GM19240 (cell line): ENCODE measurements around the gene GATA5.

Experiments used
- DNase-seq: peaks from one replicate; pipeline ENCODE4 v3.0.0; 2011; ENCODE audit warnings: low spot score; ENCODE audit not compliant: insufficient read length

The GATA5 gene

GRCh38 chr20:62454904-62455636 lies 20.7 kb downstream of the GATA5 start:
- DNase-seq = no peak

DNA sequence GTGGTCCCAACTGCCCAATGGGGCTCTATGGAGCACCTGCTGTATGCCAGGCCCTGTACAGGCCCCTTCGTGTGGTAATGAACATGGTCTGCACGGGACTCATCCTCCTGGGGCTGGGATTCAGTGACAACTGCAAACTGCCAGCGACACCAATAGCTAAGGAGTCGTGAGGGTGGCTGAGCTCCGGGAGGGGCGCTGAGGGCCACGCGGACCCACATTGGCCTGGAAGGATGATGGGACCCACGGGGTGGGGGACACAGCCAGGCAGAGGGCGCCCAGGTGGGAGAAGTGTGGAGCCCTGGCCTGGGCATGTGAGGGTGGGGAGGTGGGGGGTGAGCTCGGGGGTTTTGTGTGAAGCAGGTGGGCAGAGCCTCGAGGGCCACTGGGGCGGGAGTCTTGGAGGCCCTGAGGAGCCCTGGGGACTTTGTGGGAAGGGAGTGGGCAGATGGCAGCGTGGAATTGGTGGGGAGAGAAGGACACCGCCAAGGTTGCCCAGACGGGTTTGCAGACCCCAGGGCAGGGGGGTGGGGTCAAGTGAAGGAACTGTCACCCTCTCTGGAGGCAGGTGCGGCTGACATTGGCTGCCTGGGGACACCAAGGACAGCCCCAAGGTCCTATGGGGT lies 22.5 kb downstream of the GATA5 start:
- DNase-seq = no peak

DNA sequence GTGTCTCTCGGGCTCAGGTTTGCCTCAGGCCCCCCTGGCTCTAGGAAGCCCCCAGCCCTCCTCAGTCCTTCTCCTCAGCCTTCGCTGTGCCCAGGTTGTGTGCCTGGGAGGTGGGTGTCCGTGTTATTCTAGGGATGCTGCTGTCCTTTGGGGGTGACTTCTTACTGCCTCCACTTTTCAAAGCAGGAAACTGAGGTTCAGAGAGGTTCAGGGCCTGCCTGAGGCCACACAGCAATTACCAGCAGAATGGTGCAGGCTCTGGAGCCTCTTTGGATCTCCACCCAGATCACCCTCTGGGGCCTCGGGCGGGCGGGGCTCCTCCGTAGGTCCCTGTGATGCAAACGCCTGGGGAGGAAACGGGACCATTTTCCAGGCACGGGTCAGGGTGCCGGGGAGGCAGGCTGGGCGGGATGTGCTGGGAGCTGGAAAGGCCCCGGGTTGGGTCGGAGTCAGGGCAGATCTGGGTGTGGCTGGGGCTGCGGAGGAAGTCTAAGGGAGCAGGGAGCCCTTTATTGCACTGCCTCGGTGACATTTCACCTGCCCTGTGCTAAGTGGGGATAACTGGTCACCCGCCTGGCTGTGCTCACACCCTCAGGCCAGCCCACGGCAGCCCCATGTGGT lies 23.2 kb downstream of the GATA5 start:
- no peak for DNase-seq

- no peak for DNase-seq
Measured at GRCh38 chr20:62451970-62452369, 23.8 kb downstream of the GATA5 start.

- no peak for DNase-seq
Measured at GRCh38 chr20:62451156-62451767, 24.5 kb downstream of the GATA5 start.

GRCh38 chr20:62449951-62450691 lies 25.7 kb downstream of the GATA5 start:
- DNase-seq = no peak

DNA sequence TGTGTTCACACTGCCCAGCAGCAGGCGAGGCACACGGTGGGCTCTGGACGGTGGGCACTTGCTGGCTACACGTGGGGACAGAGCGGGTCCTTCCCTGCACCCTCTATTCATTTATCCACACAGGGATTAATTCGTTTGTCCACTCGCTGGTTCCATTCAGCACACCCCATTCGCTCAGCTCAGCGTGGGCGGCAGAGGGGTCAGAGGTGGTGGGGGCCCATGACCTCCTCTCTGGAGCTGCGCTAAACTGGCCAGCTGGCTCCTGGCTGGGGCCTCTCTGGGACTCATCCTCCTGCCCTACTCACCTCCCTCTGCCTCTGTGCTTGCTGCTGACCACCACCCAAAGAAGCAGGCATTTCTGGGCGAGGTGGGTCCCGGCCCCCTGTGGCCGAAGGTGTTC lies 27.0 kb downstream of the GATA5 start:
- DNase-seq = no peak

- DNase-seq = no peak
Measured at GRCh38 chr20:62448038-62448437, 27.8 kb downstream of the GATA5 start.

GRCh38 chr20:62446888-62447869 lies 28.6 kb downstream of the GATA5 start:
- DNase-seq = no peak

DNA sequence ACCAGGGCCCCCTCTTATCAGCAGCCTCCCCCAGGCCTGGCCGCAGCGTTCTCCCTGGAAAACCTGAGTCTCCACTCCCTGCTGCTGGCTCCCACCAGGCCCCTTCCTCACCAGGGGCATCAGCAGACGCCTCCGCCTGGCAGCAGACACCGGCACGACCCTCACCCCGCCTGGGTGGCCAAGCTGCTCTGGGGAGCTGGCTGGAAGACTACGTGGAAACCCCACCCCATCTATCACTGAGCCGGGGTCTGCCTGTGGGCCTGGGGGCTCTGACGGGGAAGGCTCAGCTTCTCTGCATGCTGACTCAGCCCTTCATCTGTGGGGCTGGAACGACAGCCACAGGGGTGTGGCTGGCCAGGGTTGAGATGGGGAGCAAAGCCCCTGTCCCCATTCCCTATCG lies 29.3 kb downstream of the GATA5 start:
- DNase-seq = no peak

DNA sequence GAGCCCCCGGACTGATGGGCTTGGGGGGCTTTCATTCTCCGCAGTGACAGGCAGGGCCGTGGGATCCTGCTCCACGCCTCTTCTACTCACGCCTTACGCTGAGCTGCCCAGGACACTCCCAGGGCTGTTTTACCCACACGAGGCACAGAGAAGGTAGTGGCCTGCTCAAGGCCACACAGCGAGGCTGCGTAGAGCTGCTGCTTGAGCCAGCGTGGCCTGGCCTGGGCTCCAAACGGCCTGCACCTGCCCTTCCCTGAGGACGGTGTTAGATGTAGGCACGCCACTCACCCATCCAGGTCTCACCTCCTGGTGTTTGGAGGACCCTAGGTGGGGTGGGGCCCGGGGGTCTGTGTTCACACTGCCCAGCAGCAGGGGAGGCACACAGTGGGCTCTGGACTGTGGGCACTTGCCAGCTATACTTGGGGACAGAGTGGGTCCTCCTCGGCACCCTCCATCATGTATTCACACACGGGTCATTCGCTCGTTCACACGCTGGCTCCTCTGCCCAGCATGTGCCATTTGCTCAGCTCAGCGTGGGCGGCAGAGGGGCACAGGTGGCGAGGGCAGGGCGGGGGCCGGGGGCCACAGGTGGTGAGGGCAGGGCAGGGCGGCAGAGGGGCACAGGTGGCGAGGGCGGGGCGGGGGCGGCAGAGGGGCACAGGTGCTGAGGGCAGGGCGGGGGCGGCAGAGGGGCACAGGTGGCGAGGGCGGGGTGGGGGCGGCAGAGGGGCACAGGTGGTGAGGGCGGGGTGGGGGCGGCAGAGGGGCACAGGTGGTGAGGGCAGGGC lies 30.0 kb downstream of the GATA5 start:
- no peak for DNase-seq

- no peak for DNase-seq
Measured at GRCh38 chr20:62444286-62444685, 31.5 kb downstream of the GATA5 start.

- DNase-seq = no peak
Measured at GRCh38 chr20:62441987-62442539, 33.7 kb downstream of the GATA5 start.

- DNase-seq = no peak
Measured at GRCh38 chr20:62439218-62439617, 36.6 kb downstream of the GATA5 start.

DNA sequence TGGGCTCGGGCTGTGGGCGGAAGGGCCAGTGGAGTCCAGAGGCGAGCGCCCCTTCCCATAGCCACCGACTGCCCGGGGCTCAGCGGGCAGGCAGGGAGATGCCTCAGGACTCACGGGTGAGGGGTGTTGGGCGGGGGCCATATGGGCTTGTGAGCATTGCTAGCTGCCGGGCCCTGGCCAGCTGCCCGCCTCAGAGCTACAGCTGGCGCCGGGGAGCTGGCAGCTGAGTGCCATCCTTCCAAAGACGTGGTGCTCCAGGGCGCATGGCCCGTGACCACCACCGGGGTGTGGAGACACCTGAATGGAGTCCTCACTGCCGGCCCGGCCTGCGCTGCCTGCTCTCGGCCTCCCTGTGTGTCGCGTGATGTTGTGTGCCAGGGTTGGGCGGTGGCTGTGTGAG lies 37.9 kb downstream of the GATA5 start:
- DNase-seq = no peak

DNA sequence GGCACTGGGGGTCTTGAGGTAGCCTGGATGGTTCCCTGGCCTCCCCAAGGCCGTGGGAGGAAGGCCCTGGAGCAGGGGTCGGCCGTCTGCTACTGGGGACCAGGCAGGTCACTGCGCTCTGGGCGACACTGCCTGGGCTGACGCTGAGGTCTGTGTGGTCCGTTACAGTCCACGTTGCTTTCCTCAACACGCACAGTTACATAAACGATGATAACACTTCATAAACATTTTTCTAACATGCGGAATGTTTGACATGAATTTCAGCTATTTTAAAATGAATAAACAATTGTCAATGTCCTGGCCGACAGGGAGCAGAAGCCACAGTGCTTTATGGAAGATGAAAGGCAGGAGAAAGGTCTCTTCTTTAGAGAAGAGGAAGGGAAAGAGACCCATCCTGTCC lies 38.3 kb downstream of the GATA5 start:
- DNase-seq = no peak

DNA sequence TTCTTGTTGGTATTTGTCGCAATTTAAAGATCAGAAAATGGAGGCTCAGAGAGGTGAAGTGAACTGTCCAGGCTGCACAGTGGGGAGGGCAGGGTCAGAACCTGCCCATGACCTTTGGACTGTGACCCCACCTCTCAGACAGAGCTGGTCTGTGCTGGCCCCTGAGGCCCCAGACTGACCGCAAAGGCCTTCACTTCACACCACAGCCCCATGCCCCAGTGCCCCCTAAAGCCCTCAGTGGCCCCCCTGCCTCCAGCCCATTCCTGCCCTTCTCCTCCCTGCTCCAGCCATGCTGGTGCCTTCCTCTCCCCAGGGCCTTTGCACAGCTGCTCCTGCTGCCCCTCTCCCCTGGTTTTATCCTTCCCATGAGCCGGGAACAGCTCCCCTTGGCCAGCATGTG lies 39.1 kb downstream of the GATA5 start:
- DNase-seq = no peak

GRCh38 chr20:62433658-62434497 lies 41.9 kb downstream of the GATA5 start:
- DNase-seq = no peak
